ENCODE measurements around the gene FOXO3. TPM values are rescaled to one million over a fixed set of nuclear protein-coding genes. Genes with fewer than 3 reads are reported as not detected.

The FOXO3 gene
- total RNA-seq, 1 experiment from 2014 or later = 22.1 TPM

DNA sequence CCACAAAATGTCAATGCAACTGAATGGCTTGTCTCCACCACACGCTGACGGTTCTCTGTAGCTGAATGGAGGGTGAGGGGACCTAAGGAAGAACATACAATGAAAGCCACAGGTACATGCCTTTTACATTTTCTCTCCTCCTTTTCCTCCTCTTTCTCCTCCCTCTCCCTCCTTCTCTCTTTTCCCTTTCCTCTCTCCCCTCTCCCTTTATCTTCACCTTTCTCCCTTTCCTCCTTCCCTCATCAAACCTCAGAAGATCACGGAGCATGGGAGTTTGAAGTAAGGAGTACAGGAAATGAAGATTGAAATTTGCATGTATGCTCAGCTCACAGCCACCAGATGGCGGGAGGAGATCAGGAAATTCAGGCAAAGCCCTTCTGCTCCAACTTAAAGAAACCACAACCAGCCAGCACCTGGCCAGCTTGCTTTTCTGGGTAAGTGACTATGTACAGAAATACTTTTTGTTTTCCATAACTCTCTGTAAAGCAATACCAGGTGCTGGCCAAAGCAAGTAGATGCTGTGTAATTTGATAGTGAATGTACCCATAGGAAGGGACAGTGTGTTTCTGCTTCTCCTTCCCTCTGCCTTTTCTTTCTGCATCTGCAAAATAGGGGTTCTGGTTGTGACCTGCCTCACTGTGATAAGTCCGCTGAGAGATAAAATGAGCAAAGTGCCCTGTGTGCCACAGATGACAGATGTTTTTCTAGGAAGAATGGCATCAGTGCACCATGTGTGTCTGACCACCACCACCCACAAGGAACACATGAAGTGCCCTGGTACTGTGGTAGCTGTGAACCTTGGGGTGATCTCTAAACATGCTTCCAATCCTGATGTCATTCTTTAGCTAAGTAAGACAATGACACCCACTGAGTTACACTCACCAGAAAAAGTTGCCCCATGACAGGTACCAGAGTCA lies 18.6 kb upstream of the FOXO3 start:
- peak; percentile 74 for DNase-seq
- H3K27ac ChIP-seq (ENCODE audit: insufficient read length, low read depth, low read length) = no peak overlapping the region
- H3K9ac ChIP-seq (ENCODE audit: extremely low read depth, insufficient read length, low read length) = no peak overlapping the region
- no peak overlapping the region for H3K18ac ChIP-seq (ENCODE audit: insufficient read length, low read depth, low read length)
- H4K5ac ChIP-seq (ENCODE audit: insufficient read length, low read depth, low read length) = no peak overlapping the region
- no CpG with 5 or more reads among the region's 5 CpGs for WGBS (ENCODE audit: extremely low coverage, insufficient read length, low lambda C conversion rate)
- no peak overlapping the region for H2BK20ac ChIP-seq (ENCODE audit: low read depth, low read length, poor library complexity, severe bottlenecking)
- no peak overlapping the region for H3K14ac ChIP-seq (ENCODE audit: insufficient read depth, low read length)
- no peak overlapping the region for H4K91ac ChIP-seq (ENCODE audit: insufficient read length, low read depth, low read length)
- H3K79me1 ChIP-seq (ENCODE audit: insufficient read depth, low read depth, low read length, poor library complexity, severe bottlenecking) = no peaks in the 10 kb centered on the region
- no peak overlapping the region for H3K4ac ChIP-seq (ENCODE audit: low read depth, low read length)
- H3K56ac ChIP-seq (ENCODE audit: insufficient read length, low read depth, low read length) = no peak overlapping the region
- no peaks in the 10 kb centered on the region for H3K9me3 ChIP-seq (ENCODE audit: control insufficient read depth, low read depth, low read length)
- no peak overlapping the region for H3K27ac Mint-ChIP-seq
- peaks cover 13 to 16% of the 10 kb centered on the region in 2 experiments for H3K4me1 Mint-ChIP-seq
- H3T11ph ChIP-seq (ENCODE audit: low read length) = no peak overlapping the region
- H3K79me2 ChIP-seq (ENCODE audit: insufficient read depth, low read length) = no peaks in the 10 kb centered on the region
- H2AK5ac ChIP-seq (ENCODE audit: insufficient read length, low read length) = no peak overlapping the region
- H3K4me1 ChIP-seq (ENCODE audit: insufficient read depth, low read length) = peaks cover 2% of the 10 kb centered on the region; the same call in 1 of the 2 replicates
- no peak overlapping the region for H3K23ac ChIP-seq (ENCODE audit: insufficient read length, low read depth, low read length)
- H3K27me3 Mint-ChIP-seq (ENCODE audit: low read depth) = peaks cover 6% of the 10 kb centered on the region
- H3K27me3 ChIP-seq (ENCODE audit: insufficient read depth, low read length) = no peaks in the 10 kb centered on the region
- H3K4me3 Mint-ChIP-seq = peak overlapping the region; percentile 8 to 16; a peak in 1 of 5 replicates
- H3K9me3 Mint-ChIP-seq = peaks cover 6 to 8% of the 10 kb centered on the region in 2 experiments; a peak in 4 of 5 replicates
- H2BK5ac ChIP-seq (ENCODE audit: insufficient read length, low read length) = no peak overlapping the region
- H3K23me2 ChIP-seq (ENCODE audit: insufficient read length, low read depth, low read length, poor library complexity, severe bottlenecking) = no peaks in the 10 kb centered on the region
- no peak overlapping the region for H2BK120ac ChIP-seq (ENCODE audit: low read depth, low read length, poor library complexity, severe bottlenecking)
- H3K4me2 ChIP-seq (ENCODE audit: insufficient read depth, insufficient read length, low read length) = peak overlapping the region; percentile 11
- no peak overlapping the region for H2AFZ ChIP-seq (ENCODE audit: low read length)
- no peak overlapping the region for H4K8ac ChIP-seq (replicated peaks; ENCODE audit: insufficient read length, low read depth, low read length)
- no peak overlapping the region for H2BK12ac ChIP-seq (ENCODE audit: insufficient read length, low read depth, low read length)
- TF ChIP-seq, protein P1, sequence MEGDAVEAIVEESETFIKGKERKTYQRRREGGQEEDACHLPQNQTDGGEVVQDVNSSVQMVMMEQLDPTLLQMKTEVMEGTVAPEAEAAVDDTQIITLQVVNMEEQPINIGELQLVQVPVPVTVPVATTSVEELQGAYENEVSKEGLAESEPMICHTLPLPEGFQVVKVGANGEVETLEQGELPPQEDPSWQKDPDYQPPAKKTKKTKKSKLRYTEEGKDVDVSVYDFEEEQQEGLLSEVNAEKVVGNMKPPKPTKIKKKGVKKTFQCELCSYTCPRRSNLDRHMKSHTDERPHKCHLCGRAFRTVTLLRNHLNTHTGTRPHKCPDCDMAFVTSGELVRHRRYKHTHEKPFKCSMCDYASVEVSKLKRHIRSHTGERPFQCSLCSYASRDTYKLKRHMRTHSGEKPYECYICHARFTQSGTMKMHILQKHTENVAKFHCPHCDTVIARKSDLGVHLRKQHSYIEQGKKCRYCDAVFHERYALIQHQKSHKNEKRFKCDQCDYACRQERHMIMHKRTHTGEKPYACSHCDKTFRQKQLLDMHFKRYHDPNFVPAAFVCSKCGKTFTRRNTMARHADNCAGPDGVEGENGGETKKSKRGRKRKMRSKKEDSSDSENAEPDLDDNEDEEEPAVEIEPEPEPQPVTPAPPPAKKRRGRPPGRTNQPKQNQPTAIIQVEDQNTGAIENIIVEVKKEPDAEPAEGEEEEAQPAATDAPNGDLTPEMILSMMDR (conservative IDR thresholded peaks at IDR 0.05) = peak; percentile 91
- no peaks in the 10 kb centered on the region for H4K20me1 ChIP-seq (ENCODE audit: control insufficient read depth, insufficient read depth, insufficient read length)
- H3K36me3 Mint-ChIP-seq (ENCODE audit: insufficient read depth in 1 of 3, low read depth in 3 of 3) = peaks cover 0 to 6% (median 0%) of the 10 kb centered on the region in 3 experiments; a peak in 1 of 7 replicates
- H2BK15ac ChIP-seq (ENCODE audit: low read depth, low read length) = no peak overlapping the region
